Measurements from ENCODE around the gene PNPLA7. TPM values are rescaled to one million over a fixed set of nuclear protein-coding genes. Genes with fewer than 3 reads are reported as not detected.

The PNPLA7 gene
- total and polyA plus RNA-seq, 8 donors = 3.5 to 51.3 (median 16.6) TPM

DNA sequence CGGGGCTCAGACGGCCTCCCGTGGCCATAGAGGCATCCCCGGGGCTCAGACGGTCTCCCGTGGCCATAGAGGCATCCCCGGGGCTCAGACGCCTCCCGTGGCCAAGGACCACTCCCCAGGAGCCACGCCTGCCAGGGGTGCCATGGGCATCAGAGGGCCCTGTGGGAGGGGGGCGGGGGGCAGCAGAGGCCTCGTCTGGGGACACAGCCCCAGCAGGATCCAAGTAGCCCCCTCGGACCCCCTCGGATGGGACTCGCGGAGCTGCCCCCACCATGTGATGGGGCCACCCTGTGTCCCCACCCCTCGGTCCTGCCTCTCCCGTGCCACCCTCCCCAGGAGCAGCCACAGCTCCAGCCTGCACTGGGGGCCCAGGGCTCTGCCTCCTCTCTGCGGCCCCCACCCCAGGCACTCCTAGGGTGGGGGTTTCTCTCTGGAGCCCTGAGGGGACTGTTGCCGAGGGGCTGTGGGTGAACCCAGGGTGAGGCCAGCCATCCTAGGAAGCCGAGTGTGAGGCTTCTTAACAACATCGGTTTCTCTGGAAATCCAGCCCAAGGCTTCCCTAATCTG lies 111.5 kb downstream of the PNPLA7 start:
- intact Hi-C loops (cut with DNase I; ENCODE audit: low total_unique reads) = no loop called here
- WGBS, 5 donors = 58 to 79% (median 72%) methylated on average over 6 to 22 of the region's 22 CpGs
- no peaks in the 10 kb centered on the region for H3K36me3 ChIP-seq
- H3K4me3 ChIP-seq = no peak overlapping the region
- TF ChIP-seq POLR2AphosphoS5 (IDR thresholded peaks at IDR 0.05) = no peak
- no peak for TF ChIP-seq EP300 (IDR thresholded peaks at IDR 0.05)
- no peak for TF ChIP-seq POLR2A (IDR thresholded peaks at IDR 0.05)
- no peak for TF ChIP-seq CTCF (IDR thresholded peaks at IDR 0.05)
- H3K9me3 ChIP-seq = peaks cover 0 to 4% (median 0%) of the 10 kb centered on the region in 4 donors
- peaks cover 0 to 62% (median 3%) of the 10 kb centered on the region in 3 donors for H3K27me3 ChIP-seq
- peak overlapping the region in 1 of 5 donors; percentile 5 for H3K27ac ChIP-seq
- H3K4me1 ChIP-seq = peaks cover 33 to 62% (median 53%) of the 10 kb centered on the region in 4 donors
- DNase-seq = no peak

DNA sequence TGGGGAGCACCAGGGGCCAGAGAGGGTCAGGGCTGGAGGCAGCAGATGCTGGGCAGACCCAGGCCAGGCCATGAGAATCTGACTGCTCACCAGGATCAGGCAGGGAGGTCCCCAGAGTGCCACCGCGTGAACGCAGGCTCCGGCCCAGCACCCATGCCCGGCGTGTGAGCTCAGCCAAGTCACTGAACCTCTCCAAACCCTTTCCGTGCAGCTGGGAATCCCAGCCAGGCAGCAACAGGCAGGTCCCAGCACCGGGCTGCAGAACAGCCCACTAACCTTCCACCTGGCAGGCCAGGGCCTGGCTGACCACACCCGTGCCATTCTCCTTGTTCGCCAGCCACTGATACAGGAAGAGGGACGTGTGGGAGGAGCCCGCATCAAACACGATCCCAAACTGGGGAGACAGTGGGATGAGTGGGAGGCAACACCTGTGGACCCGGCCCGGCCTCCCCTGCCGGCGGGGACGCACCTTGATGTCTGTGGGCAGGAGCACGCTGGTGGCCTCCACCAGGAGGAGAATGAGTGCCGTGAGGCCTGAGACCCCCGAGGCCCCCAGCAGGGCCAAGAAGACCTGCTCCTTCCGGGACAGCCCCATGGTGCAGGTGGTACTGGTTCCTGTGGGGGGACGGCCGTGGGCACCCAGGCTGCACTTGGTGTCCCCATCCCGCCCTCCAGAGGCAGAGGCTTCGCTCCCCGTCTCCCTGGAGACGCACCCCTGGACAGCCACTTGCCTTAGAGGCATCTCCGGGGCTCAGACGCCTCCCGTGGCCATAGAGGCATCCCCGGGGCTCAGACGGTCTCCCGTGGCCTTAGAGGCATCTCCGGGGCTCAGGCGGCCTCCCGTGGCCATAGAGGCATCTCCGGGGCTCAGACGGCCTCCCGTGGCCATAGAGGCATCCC lies 112.3 kb downstream of the PNPLA7 start:
- TF ChIP-seq POLR2A (IDR thresholded peaks at IDR 0.05) = no peak
- no peak for TF ChIP-seq CTCF (IDR thresholded peaks at IDR 0.05)
- TF ChIP-seq EP300 (IDR thresholded peaks at IDR 0.05) = no peak
- peak in 2 of 3 donors; percentile 4 to 8 for TF ChIP-seq POLR2AphosphoS5 (IDR thresholded peaks at IDR 0.05)

GRCh38 chr9:137436761-137437600 lies 113.2 kb downstream of the PNPLA7 start:
- TF ChIP-seq CTCF (IDR thresholded peaks at IDR 0.05) (no peak), POLR2A (IDR thresholded peaks at IDR 0.05) (no peak), EP300 (IDR thresholded peaks at IDR 0.05) (no peak), POLR2AphosphoS5 (IDR thresholded peaks at IDR 0.05) (no peak)
- Histone ChIP-seq H3K4me1 (peaks cover 33 to 62% (median 52%) of the 10 kb centered on the region in 4 donors), H3K4me3 (peak overlapping the region in 2 of 4 donors; percentile 28), H3K27ac (peak overlapping the region; percentile 59 to 85 (median 80)), H3K36me3 (peaks cover 0 to 3% (median 0%) of the 10 kb centered on the region in 4 donors), H3K27me3 (peaks cover 0 to 52% (median 3%) of the 10 kb centered on the region in 3 donors), H3K9me3 (peaks cover 0 to under 1% (median 0%) of the 10 kb centered on the region in 4 donors)
- intact Hi-C loops (cut with DNase I; ENCODE audit: low total_unique reads) = no loop called here
- WGBS, 5 donors = 33 to 63% (median 56%) methylated on average over 18 to 24 of the region's 24 CpGs
- DNase-seq = peak; percentile 32 to 69

More for the DNA sequence above, 112.3 kb downstream of the PNPLA7 start:
- intact Hi-C loops (cut with DNase I; ENCODE audit: low total_unique reads) = no loop called here
- peaks cover 33 to 62% (median 53%) of the 10 kb centered on the region in 4 donors for H3K4me1 ChIP-seq
- H3K36me3 ChIP-seq = peaks cover 0 to 3% (median 0%) of the 10 kb centered on the region in 4 donors
- no peak overlapping the region for H3K4me3 ChIP-seq
- DNase-seq = peak in 1 of 2 donors; percentile 61
- H3K27me3 ChIP-seq = peaks cover 0 to 61% (median 3%) of the 10 kb centered on the region in 3 donors
- 56 to 76% (median 65%) methylated on average over 30 to 40 of the region's 40 CpGs for WGBS, 5 donors
- peak overlapping the region; percentile 59 to 85 (median 80) for H3K27ac ChIP-seq
- peaks cover 0 to 4% (median 0%) of the 10 kb centered on the region in 4 donors for H3K9me3 ChIP-seq

Data from stomach (tissue), 9 donors.